NT2/D1 (cell line): ENCODE results near the gene OPCML.

Experiments used
- DNase-seq: peaks from one replicate; pipeline ENCODE4 v3.0.0-alpha.2; 2011; ENCODE audit warnings: low read depth, low spot score
- H3K27me3 ChIP-seq: 2 replicates; pipeline ENCODE4 v1.6.0; 2011; ENCODE audit warnings: mild to moderate bottlenecking; ENCODE audit not compliant: insufficient read length, insufficient read depth
- H3K36me3 ChIP-seq: 2 replicates; pipeline ENCODE4 v1.6.1; 2011; ENCODE audit warnings: mild to moderate bottlenecking, low read length, mixed read lengths; ENCODE audit not compliant: insufficient read depth, insufficient read length
- H3K4me1 ChIP-seq: 2 replicates; pipeline ENCODE4 v1.5.1; 2011; ENCODE audit not compliant: insufficient read depth, insufficient read length
- H3K4me3 ChIP-seq: 2 replicates; pipeline ENCODE4 v1.5.1; 2011; ENCODE audit warnings: low read depth; ENCODE audit not compliant: insufficient read length
- H3K9ac ChIP-seq: 2 replicates; pipeline ENCODE4 v1.6.0; 2011; ENCODE audit warnings: low read depth; ENCODE audit not compliant: insufficient read length
- H3K9me3 ChIP-seq: 2 replicates; pipeline ENCODE4 v1.5.1; 2011; ENCODE audit warnings: mild to moderate bottlenecking, low read length; ENCODE audit not compliant: insufficient read depth
- SUZ12 ChIP-seq: IDR thresholded peaks from 2 replicates; pipeline ENCODE4 v1.6.1; 2011; ENCODE audit not compliant: insufficient read length, insufficient read depth; ENCODE audit errors: extremely low read depth
- YY1 ChIP-seq: IDR thresholded peaks from 2 replicates; pipeline ENCODE4 v1.6.1; 2011; ENCODE audit not compliant: insufficient read length, insufficient read depth
- ZNF274 ChIP-seq: IDR thresholded peaks from 2 replicates; pipeline ENCODE4 v1.6.1; 2011; ENCODE audit warnings: mild to moderate bottlenecking, low read depth, low read length

The OPCML gene

GRCh38 chr11:132777067-132777975 lies 755.0 kb downstream of the OPCML start:
- H3K4me1 ChIP-seq, result peaks cover 4% of the 10 kb centered on the region
- no peaks in the 10 kb centered on the region for H3K27me3 ChIP-seq
- H3K9ac ChIP-seq, result no peak overlapping the region
- H3K9me3 ChIP-seq, result no peaks in the 10 kb centered on the region
- no peak overlapping the region for H3K4me3 ChIP-seq
- no peak for DNase-seq
- no peak for TF ChIP-seq ZNF274
- TF ChIP-seq SUZ12, result no peak
- no peak for TF ChIP-seq YY1
- no peaks in the 10 kb centered on the region for H3K36me3 ChIP-seq

- Histone ChIP-seq H3K9me3 (no peaks in the 10 kb centered on the region), H3K4me1 (peaks cover 4% of the 10 kb centered on the region), H3K9ac (no peak overlapping the region), H3K36me3 (no peaks in the 10 kb centered on the region), H3K4me3 (no peak overlapping the region), H3K27me3 (no peaks in the 10 kb centered on the region)
- TF ChIP-seq YY1 (no peak), SUZ12 (no peak), ZNF274 (no peak)
- no peak for DNase-seq
Observed at GRCh38 chr11:132773751-132774150, 758.5 kb downstream of the OPCML start.

GRCh38 chr11:132772703-132773545 lies 759.4 kb downstream of the OPCML start:
- no peaks in the 10 kb centered on the region for H3K36me3 ChIP-seq
- no peaks in the 10 kb centered on the region for H3K27me3 ChIP-seq
- no peak overlapping the region for H3K9ac ChIP-seq
- H3K4me3 ChIP-seq, result no peak overlapping the region
- no peaks in the 10 kb centered on the region for H3K9me3 ChIP-seq
- TF ChIP-seq ZNF274 (no peak), SUZ12 (no peak), YY1 (no peak)
- no peak for DNase-seq
- H3K4me1 ChIP-seq, result peaks cover 4% of the 10 kb centered on the region

GRCh38 chr11:132771746-132772145 lies 760.6 kb downstream of the OPCML start:
- Histone ChIP-seq H3K27me3 (no peaks in the 10 kb centered on the region), H3K9ac (no peak overlapping the region), H3K36me3 (no peaks in the 10 kb centered on the region), H3K9me3 (no peaks in the 10 kb centered on the region), H3K4me1 (peaks cover 4% of the 10 kb centered on the region), H3K4me3 (no peak overlapping the region)
- DNase-seq, result no peak
- no peak for TF ChIP-seq ZNF274
- no peak for TF ChIP-seq YY1
- no peak for TF ChIP-seq SUZ12

- no peaks in the 10 kb centered on the region for H3K9me3 ChIP-seq
- H3K4me3 ChIP-seq, result no peak overlapping the region
- no peak for TF ChIP-seq ZNF274
- TF ChIP-seq YY1, result no peak
- no peak for TF ChIP-seq SUZ12
- no peak for DNase-seq
- peaks cover 4% of the 10 kb centered on the region for H3K4me1 ChIP-seq
- no peaks in the 10 kb centered on the region for H3K27me3 ChIP-seq
- no peak overlapping the region for H3K9ac ChIP-seq
- no peaks in the 10 kb centered on the region for H3K36me3 ChIP-seq
Observed at GRCh38 chr11:132770829-132771530, 761.3 kb downstream of the OPCML start.

GRCh38 chr11:132763503-132763902 lies 768.8 kb downstream of the OPCML start:
- Histone ChIP-seq H3K4me3 (no peak overlapping the region), H3K4me1 (no peaks in the 10 kb centered on the region), H3K9me3 (no peaks in the 10 kb centered on the region; the same call in 1 of the 2 replicates), H3K27me3 (no peaks in the 10 kb centered on the region), H3K9ac (no peak overlapping the region), H3K36me3 (no peaks in the 10 kb centered on the region)
- TF ChIP-seq ZNF274 (no peak), SUZ12 (no peak), YY1 (no peak)
- DNase-seq, result no peak
